ENCODE data around the gene CR1L. TPM values are rescaled to one million over a fixed set of nuclear protein-coding genes. Genes with fewer than 3 reads are reported as not detected.
"Not testable (repeated sequence)": the region's sequence is repeated elsewhere in the genome, so short reads cannot be mapped to it uniquely, and the experiment has no call there.

Gene CR1L
- total and polyA plus RNA-seq, 2 of the 8 experiments (the other 6 are each of a cell fraction or from before 2014, with no cell fraction given) = 0.39 TPM; not detected in 1

- CTCF ChIA-PET (ENCODE audit: partially characterized antibody) = interaction anchor here (0.8 to 1.0 kb wide), 2 partner anchors 14 to 21 kb away, joined by 4 to 5 read pairs; no protein-coding TSS in a partner anchor
- Histone ChIP-seq H3K27ac (ENCODE audit: low read depth, low read length) (peak overlapping the region; percentile 69; the same call in 1 of the 2 replicates), H3K4me2 (ENCODE audit: insufficient read depth in 1 of 2, low read depth in 2 of 2, low read length in 2 of 2) (peak overlapping the region in 1 of 2 experiments; percentile 27; a peak in 1 of 4 replicates), H3K4me1 (replicated peaks in 1 of 4; ENCODE audit: control insufficient read depth in 3 of 4, insufficient read depth in 4 of 4, low read length in 3 of 4) (peaks cover 0 to 13% (median 3%) of the 10 kb centered on the region in 4 experiments; a peak in 6 of 7 replicates), H4K5ac (ENCODE audit: insufficient read length, low read depth, low read length) (peak overlapping the region; percentile 77), H3K4me3 (ENCODE audit: extremely low read depth in 1 of 4, insufficient read depth in 2 of 4, low read depth in 3 of 4, low read length in 4 of 4) (peak overlapping the region in 1 of 4 experiments; percentile 23; a peak in 1 of 8 replicates), H2BK120ac (replicated peaks; ENCODE audit: low read depth, low read length) (peak overlapping the region; percentile 87)
- H2BK12ac ChIP-seq (ENCODE audit: low read depth, low read length); H3K56ac ChIP-seq (replicated peaks; ENCODE audit: insufficient read length, low read depth, low read length); FAIRE-seq; H4K20me1 ChIP-seq (replicated peaks in 1 of 2; ENCODE audit: control insufficient read depth in 1 of 2, insufficient read depth in 2 of 2, low read length in 2 of 2); H3K9me3 ChIP-seq (ENCODE audit: insufficient read depth in 2 of 2, low read depth in 1 of 2, low read length in 1 of 2); H3K9ac ChIP-seq (replicated peaks in 1 of 4; ENCODE audit: extremely low read depth in 1 of 4, low read depth in 3 of 4, low read length in 3 of 4); H2BK15ac ChIP-seq (ENCODE audit: low read length); H2AFZ ChIP-seq (ENCODE audit: low read length); H3K23me2 ChIP-seq (ENCODE audit: low read depth, low read length); H3K79me2 ChIP-seq (ENCODE audit: control insufficient read depth in 1 of 2, insufficient read depth in 2 of 2, low read length in 2 of 2); H2BK20ac ChIP-seq (ENCODE audit: low read length); H3K79me1 ChIP-seq (ENCODE audit: low read depth, low read length); H3K36me3 ChIP-seq (ENCODE audit: control insufficient read depth in 2 of 4, insufficient read depth in 4 of 4, low read length in 3 of 4); H3K27me3 ChIP-seq (replicated peaks in 1 of 4; ENCODE audit: control insufficient read depth in 3 of 4, extremely low read depth in 1 of 4, insufficient read depth in 3 of 4, low read length in 3 of 4); H3K14ac ChIP-seq (ENCODE audit: insufficient read length); H3K18ac ChIP-seq (ENCODE audit: extremely low read depth, low read length); H4K91ac ChIP-seq (replicated peaks; ENCODE audit: insufficient read length, low read length); H4K8ac ChIP-seq (ENCODE audit: extremely low read depth, insufficient read depth, low read length); H2AK5ac ChIP-seq (ENCODE audit: low read depth, low read length); H2BK5ac ChIP-seq (ENCODE audit: low read depth, low read length); H3K23ac ChIP-seq (ENCODE audit: insufficient read length); H3K4ac ChIP-seq (replicated peaks; ENCODE audit: insufficient read length, low read depth, low read length): not testable (repeated sequence)
- TF ChIP-seq YY1 (IDR thresholded peaks at IDR 0.05; ENCODE audit: low read depth, low read length) (peak; percentile 44; the same call in 1 of the 2 replicates), HDAC2 (IDR thresholded peaks at IDR 0.05; ENCODE audit: borderline replicate concordance in 1 of 2, low read depth in 2 of 2, low read length in 2 of 2) (0 out of 4 replicates have a peak, but pooled peaks of 1 of the 2 experiments have one; percentile 26), ASH2L (IDR thresholded peaks at IDR 0.05; ENCODE audit: low read length) (peak; percentile 36), POLR2A (IDR thresholded peaks at IDR 0.05; ENCODE audit: control extremely low read depth in 1 of 2, low read depth in 2 of 2, low read length in 2 of 2) (0 out of 3 replicates have a peak, but pooled peaks of 1 of the 2 experiments have one; percentile 35), SP1 (IDR thresholded peaks at IDR 0.05; ENCODE audit: low read depth, low read length) (peak; percentile 36; the same call in 1 of the 2 replicates)
- WGBS, 2 experiments (ENCODE audit: extremely low coverage in 1 of 2, insufficient coverage in 1 of 2, insufficient read length in 1 of 2, insufficient replicate concordance in 2 of 2, low coverage in 1 of 2, low lambda C conversion rate in 2 of 2, missing lambda C conversion rate in 1 of 2) = 2% methylated on average over 12 of the region's 12 CpGs; no CpG with 5 or more reads in 1 of the 2 experiments
- DNase-seq (ENCODE audit: low read depth in 1 of 2, low spot score in 2 of 2) = peak; percentile 34 to 68
- POLR2A ChIA-PET (ENCODE audit: partially characterized antibody) = interaction anchor here (1.4 to 2.4 kb wide), 3 partner anchors 14 to 179 kb away, joined by 3 to 7 read pairs (median 4); partner anchors contain the start of gene CR2
These were observed 11.1 kb upstream of the CR1L start for GRCh38 chr1:207633699-207634289.
